ENCODE measurements around the gene ARFIP2.

DNA sequence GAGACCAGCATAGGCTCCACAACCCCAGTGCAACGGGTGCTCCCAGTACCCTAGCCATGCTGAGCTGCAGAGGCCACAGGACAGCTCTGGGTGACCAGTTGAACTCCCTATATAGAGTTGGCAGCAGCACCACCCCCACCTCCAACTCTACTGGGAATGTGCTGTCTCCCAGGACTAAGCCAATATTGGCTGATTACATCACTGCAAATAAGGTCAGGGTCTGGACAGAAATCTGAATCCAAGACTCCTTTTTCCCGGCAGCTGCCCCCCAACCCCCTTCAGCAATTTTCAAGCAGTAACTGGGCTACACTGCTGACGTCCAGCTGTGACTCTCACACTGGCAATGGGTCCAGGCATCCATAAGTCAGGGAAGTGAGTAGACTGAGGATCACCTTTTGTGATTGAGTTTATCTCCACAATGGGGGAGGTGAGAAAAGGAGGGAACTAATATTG, 40.2 kb downstream of the ARFIP2 start, which contains the start of gene HPX:
- TF ChIP-seq ZNF274 (IDR thresholded peaks at IDR 0.05; ENCODE audit: low read depth, low read length) (no peak), YY1 (IDR thresholded peaks at IDR 0.05; ENCODE audit: insufficient read depth, insufficient read length) (no peak)
